Left ventricle myocardium inferior (tissue), 1 donor: Measurements from ENCODE around the gene SMAGP. TPM values are rescaled to one million over a fixed set of nuclear protein-coding genes. Genes with fewer than 3 reads are reported as not detected.
A peak's percentile ranks its signal among the peaks of the same experiment; 100 is the strongest.

Source experiments
- DNase-seq: peaks from one replicate; pipeline ENCODE4 v3.0.0-alpha.2; 2020
- H3K27ac ChIP-seq: fragments of 200-600 bp; replicated peaks from 2 replicates; pipeline ENCODE4 v1.8.0; 2021
- H3K27me3 ChIP-seq: fragments of 200-600 bp; 2 replicates; pipeline ENCODE4 v1.8.0; 2021; ENCODE audit warnings: low read depth
- H3K36me3 ChIP-seq: fragments of 200-600 bp; 2 replicates; pipeline ENCODE4 v1.8.0; 2021
- H3K4me1 ChIP-seq: fragments of 200-600 bp; 2 replicates; pipeline ENCODE4 v1.8.0; 2021
- H3K4me3 ChIP-seq: fragments of 200-600 bp; 2 replicates; pipeline ENCODE4 v1.8.0; 2021; ENCODE audit warnings: mild to moderate bottlenecking, moderate library complexity
- H3K9me3 ChIP-seq: fragments of 200-600 bp; replicated peaks from 2 replicates; pipeline ENCODE4 v1.8.0; 2021
- CTCF ChIP-seq: fragments of 200-600 bp; IDR thresholded peaks from 2 replicates; pipeline ENCODE4 v1.8.0; 2021; ENCODE audit warnings: antibody characterized with exemption, mild to moderate bottlenecking, borderline replicate concordance
- intact Hi-C: fragments of 100-400 bp; cut with micrococcal nuclease; formaldehyde crosslinking; loops from one replicate; pipeline ENCODE4 v1.11.0; 2022
- total RNA-seq: library from RNA; stranded (reverse); fragmentation: NEBNext Ultra II Directional; extraction: Animal tissue kit (Norgen Biotek cat#: 25700); gene quantifications from one replicate; pipeline ENCODE4 v1.2.1, GENCODE V29; 2021
- donor health status: DM: no; HTN: yes; CAD: no; lungs with severe emphysema.

Gene SMAGP
- total RNA-seq, 1 donor from 2014 or later = 3.3 TPM

DNA sequence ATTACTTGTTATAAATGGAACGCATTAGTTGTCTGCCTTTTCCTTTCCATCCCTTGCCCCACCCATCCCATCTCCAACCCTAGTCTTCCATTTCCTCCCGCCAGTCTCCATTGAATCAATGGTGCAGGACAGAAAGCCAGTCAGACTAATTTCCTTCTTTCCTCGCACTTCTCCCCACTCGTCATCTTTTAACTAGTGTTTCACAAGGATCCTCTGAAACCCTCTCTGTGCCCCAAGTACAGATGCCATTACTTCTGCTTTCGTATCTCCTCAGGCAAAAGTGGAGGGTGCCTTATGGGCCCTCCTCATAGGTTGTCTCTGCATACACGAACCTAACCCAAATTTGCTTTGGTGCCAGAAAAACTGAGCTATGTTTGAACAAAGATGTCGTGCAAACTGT is 27.3 kb downstream of the SMAGP start:
- Histone ChIP-seq H3K36me3 (peaks cover 45% of the 10 kb centered on the region), H3K9me3 (no peaks in the 10 kb centered on the region)
- intact Hi-C loops = no loop called here

GRCh38 chr12:51242120-51242519 is 28.1 kb downstream of the SMAGP start:
- Histone ChIP-seq H3K36me3 (peaks cover 45% of the 10 kb centered on the region), H3K4me1 (peaks cover 69% of the 10 kb centered on the region), H3K27me3 (no peaks in the 10 kb centered on the region), H3K9me3 (no peaks in the 10 kb centered on the region), H3K4me3 (no peak overlapping the region), H3K27ac (peak overlapping the region; percentile 27)
- TF ChIP-seq CTCF = no peak
- DNase-seq = peak; percentile 33
- intact Hi-C loops = no loop called here

More for the DNA sequence above, 27.3 kb downstream of the SMAGP start:
- no peaks in the 10 kb centered on the region for H3K27me3 ChIP-seq
- peaks cover 76% of the 10 kb centered on the region for H3K4me1 ChIP-seq
- peak overlapping the region; percentile 27 for H3K27ac ChIP-seq
- DNase-seq = no peak
- TF ChIP-seq CTCF = no peak
- H3K4me3 ChIP-seq = no peak overlapping the region

GRCh38 chr12:51240971-51241370 is 29.2 kb downstream of the SMAGP start:
- H3K27me3 ChIP-seq = no peaks in the 10 kb centered on the region
- H3K27ac ChIP-seq = no peak overlapping the region
- H3K4me3 ChIP-seq = peak overlapping the region; percentile 93
- no peak for TF ChIP-seq CTCF
- DNase-seq = no peak
- no peaks in the 10 kb centered on the region for H3K9me3 ChIP-seq
- H3K36me3 ChIP-seq = peaks cover 45% of the 10 kb centered on the region
- H3K4me1 ChIP-seq = peaks cover 59% of the 10 kb centered on the region
- intact Hi-C loops = no loop called here

DNA sequence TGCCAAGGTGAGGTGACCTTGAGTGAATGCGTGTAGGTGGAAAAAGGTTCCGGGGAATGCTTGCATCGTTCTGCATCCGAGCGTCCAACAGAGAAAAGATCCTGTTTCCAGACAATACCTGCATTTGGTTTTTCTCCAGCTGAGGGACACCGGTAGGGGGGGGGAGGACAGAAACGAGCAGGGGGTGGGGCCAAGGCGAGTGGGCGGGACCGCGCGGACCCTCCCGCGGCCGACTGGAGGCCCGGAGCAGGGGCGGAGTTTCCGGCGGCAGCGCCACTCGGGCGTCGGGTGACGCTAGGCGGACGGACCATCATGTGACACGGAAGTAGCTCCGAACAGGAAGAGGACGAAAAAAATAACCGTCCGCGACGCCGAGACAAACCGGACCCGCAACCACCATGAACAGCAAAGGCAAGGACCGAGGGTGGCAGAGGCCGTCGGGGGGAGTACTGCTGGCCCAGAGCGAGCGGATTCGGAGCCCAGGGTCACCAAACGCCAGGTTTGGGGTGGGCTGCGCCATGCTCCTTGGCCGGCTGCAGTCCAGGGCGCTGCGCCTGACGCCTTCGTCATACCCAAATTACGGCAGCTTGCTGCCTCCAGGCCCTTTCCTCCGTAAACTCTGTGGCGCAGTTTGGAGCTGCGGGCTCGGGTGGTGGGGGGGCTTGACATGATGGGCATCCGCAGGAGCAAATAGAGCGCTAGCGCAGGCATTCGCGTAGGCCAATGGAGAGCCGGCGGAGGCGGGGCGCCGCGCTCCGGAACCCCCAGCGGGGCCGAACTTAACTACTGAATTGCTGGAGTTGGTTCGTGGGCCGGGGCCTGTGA is 31.5 kb downstream of the SMAGP start, which contains the start of gene DAZAP2:
DAZAP2 (plus strand) TSS at position 317 of the 825 bp plus-strand sequence; CDS start at position 399, 82 bp downstream.
- DNase-seq = peak; percentile 98
- peaks cover 33% of the 10 kb centered on the region for H3K36me3 ChIP-seq
- peaks cover 50% of the 10 kb centered on the region for H3K4me1 ChIP-seq
- intact Hi-C loops = no loop called here
- peak; percentile 39 for TF ChIP-seq CTCF
- H3K4me3 ChIP-seq = peak within 1 kb of the TSS; percentile 93
- H3K27me3 ChIP-seq = no peaks in the 10 kb centered on the region
- H3K27ac ChIP-seq = peak within 1 kb of the TSS; percentile 100
- H3K9me3 ChIP-seq = no peaks in the 10 kb centered on the region

DNA sequence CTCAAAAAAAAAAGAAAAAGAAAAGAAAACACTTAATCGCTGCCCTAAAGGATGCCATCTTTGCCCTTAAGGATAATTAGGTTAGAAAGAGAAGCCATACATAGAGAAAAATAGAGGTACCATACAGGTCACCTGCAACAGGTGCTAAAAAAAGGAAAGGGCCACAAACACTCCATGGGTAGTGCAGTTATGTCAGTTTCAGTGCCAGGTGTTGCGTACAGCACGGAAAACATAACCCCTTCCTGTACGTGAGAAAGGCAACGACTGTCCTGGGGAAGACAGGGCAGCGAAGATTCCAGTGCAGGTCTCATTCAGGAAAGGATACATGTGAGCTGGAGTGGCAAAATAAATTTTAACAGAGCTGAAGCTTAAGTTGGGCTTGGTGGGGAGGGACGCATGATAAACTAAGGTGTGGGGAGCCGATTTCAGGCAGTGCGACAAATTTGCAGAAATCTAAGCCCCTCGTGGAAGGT is 32.1 kb downstream of the SMAGP start:
- Histone ChIP-seq H3K9me3 (no peaks in the 10 kb centered on the region), H3K36me3 (peaks cover 30% of the 10 kb centered on the region), H3K4me1 (peaks cover 49% of the 10 kb centered on the region), H3K27me3 (no peaks in the 10 kb centered on the region), H3K27ac (peak overlapping the region; percentile 100), H3K4me3 (peak overlapping the region; percentile 93)
- intact Hi-C loops = no loop called here
- no peak for TF ChIP-seq CTCF
- DNase-seq = no peak
